ENCODE results near the gene ENO2. TPM values are rescaled to one million over a fixed set of nuclear protein-coding genes. Genes with fewer than 3 reads are reported as not detected.
A peak's percentile ranks its signal among the peaks of the same experiment; 100 is the strongest.

The ENO2 gene
- total RNA-seq, 1 experiment from 2014 or later, result 166 TPM

DNA sequence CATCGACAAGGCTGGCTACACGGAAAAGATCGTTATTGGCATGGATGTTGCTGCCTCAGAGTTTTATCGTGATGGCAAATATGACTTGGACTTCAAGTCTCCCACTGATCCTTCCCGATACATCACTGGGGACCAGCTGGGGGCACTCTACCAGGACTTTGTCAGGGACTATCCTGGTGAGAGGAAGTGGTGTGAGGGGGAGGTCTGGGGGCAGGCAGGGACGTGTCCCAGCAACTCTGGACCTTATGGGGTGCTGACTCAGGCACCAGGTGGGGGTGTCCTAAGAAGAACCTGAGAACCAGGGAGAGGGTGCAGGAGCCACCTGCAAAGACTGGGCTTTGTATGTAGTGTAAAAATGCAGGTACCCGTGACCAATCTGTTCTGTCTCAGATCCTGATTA, 5.2 kb downstream of the ENO2 start:
- Mint-ChIP-seq H3K9me3 (no peaks in the 10 kb centered on the region), H3K36me3 (ENCODE audit: insufficient read depth in 1 of 3, low read depth in 3 of 3) (peaks cover 34 to 70% (median 69%) of the 10 kb centered on the region in 3 experiments), H3K27ac (peak overlapping the region; percentile 2 to 88 (median 36); a peak in 3 of 7 replicates), H3K27me3 (ENCODE audit: low read depth) (peaks cover 2% of the 10 kb centered on the region; the same call in 1 of the 2 replicates), H3K4me3 (no peak overlapping the region), H3K4me1 (peaks cover 32 to 43% of the 10 kb centered on the region in 2 experiments)
- Histone ChIP-seq H3T11ph (ENCODE audit: low read length) (no peak overlapping the region), H3K27me3 (ENCODE audit: insufficient read depth, low read length) (no peaks in the 10 kb centered on the region), H3K79me1 (ENCODE audit: insufficient read depth, low read depth, low read length, poor library complexity, severe bottlenecking) (peaks cover 6% of the 10 kb centered on the region), H4K20me1 (ENCODE audit: control insufficient read depth, insufficient read depth, insufficient read length) (no peaks in the 10 kb centered on the region), H3K4me2 (ENCODE audit: insufficient read depth, insufficient read length, low read length) (no peak overlapping the region), H3K56ac (ENCODE audit: insufficient read length, low read depth, low read length) (no peak overlapping the region), H3K9me3 (ENCODE audit: control insufficient read depth, low read depth, low read length) (no peaks in the 10 kb centered on the region), H4K8ac (replicated peaks; ENCODE audit: insufficient read length, low read depth, low read length) (no peak overlapping the region), H2AK5ac (ENCODE audit: insufficient read length, low read length) (no peak overlapping the region), H2BK12ac (ENCODE audit: insufficient read length, low read depth, low read length) (no peak overlapping the region), H3K4me1 (ENCODE audit: insufficient read depth, low read length) (peaks cover 1% of the 10 kb centered on the region; the same call in 1 of the 2 replicates), H3K23me2 (ENCODE audit: insufficient read length, low read depth, low read length, poor library complexity, severe bottlenecking) (peaks cover 9% of the 10 kb centered on the region), H2BK20ac (ENCODE audit: low read depth, low read length, poor library complexity, severe bottlenecking) (no peak overlapping the region), H4K91ac (ENCODE audit: insufficient read length, low read depth, low read length) (no peak overlapping the region), H3K9ac (ENCODE audit: extremely low read depth, insufficient read length, low read length) (no peak overlapping the region), H3K14ac (ENCODE audit: insufficient read depth, low read length) (no peak overlapping the region), H3K18ac (ENCODE audit: insufficient read length, low read depth, low read length) (no peak overlapping the region), H3K23ac (ENCODE audit: insufficient read length, low read depth, low read length) (no peak overlapping the region), H2AFZ (ENCODE audit: low read length) (no peak overlapping the region), H2BK15ac (ENCODE audit: low read depth, low read length) (no peak overlapping the region), H4K5ac (ENCODE audit: insufficient read length, low read depth, low read length) (no peak overlapping the region), H3K79me2 (ENCODE audit: insufficient read depth, low read length) (no peaks in the 10 kb centered on the region), H2BK120ac (ENCODE audit: low read depth, low read length, poor library complexity, severe bottlenecking) (no peak overlapping the region), H2BK5ac (ENCODE audit: insufficient read length, low read length) (no peak overlapping the region), H3K27ac (ENCODE audit: insufficient read length, low read depth, low read length) (no peak overlapping the region), H3K4ac (ENCODE audit: low read depth, low read length) (no peak overlapping the region)
- no peak for DNase-seq
- TF ChIP-seq, protein P1, sequence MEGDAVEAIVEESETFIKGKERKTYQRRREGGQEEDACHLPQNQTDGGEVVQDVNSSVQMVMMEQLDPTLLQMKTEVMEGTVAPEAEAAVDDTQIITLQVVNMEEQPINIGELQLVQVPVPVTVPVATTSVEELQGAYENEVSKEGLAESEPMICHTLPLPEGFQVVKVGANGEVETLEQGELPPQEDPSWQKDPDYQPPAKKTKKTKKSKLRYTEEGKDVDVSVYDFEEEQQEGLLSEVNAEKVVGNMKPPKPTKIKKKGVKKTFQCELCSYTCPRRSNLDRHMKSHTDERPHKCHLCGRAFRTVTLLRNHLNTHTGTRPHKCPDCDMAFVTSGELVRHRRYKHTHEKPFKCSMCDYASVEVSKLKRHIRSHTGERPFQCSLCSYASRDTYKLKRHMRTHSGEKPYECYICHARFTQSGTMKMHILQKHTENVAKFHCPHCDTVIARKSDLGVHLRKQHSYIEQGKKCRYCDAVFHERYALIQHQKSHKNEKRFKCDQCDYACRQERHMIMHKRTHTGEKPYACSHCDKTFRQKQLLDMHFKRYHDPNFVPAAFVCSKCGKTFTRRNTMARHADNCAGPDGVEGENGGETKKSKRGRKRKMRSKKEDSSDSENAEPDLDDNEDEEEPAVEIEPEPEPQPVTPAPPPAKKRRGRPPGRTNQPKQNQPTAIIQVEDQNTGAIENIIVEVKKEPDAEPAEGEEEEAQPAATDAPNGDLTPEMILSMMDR (conservative IDR thresholded peaks at IDR 0.05), result peak; percentile 28; the same call in 2 of the 3 replicates
- WGBS (ENCODE audit: extremely low coverage, insufficient read length, low lambda C conversion rate), result no CpG with 5 or more reads among the region's 7 CpGs

Measured in H9 (cell line).